Tibial nerve (tissue), 4 donors: ENCODE results near the gene CDKN1B. TPM values are rescaled to one million over a fixed set of nuclear protein-coding genes. Genes with fewer than 3 reads are reported as not detected.

ENCODE experiments used
- DNase-seq, 2 donors: peaks; one replicate each; pipeline ENCODE4 v3.0.0-alpha.2; 2019; ENCODE audit warnings: low spot score in 2 of 2
- H3K27ac ChIP-seq, 4 donors: fragments of 200-600 bp; sonication (generic) in 3 of 4; one replicate each; pipeline ENCODE4 v1.5.1; 2017 to 2019; ENCODE audit warnings: mild to moderate bottlenecking in 1 of 4
- H3K27me3 ChIP-seq, 2 donors: fragments of 200-600 bp; sonication (generic) in 1 of 2; one replicate each; pipeline versions ENCODE4 v1.5.1 to v1.6.0; 2017 to 2019
- H3K36me3 ChIP-seq, 3 donors: fragments of 200-600 bp; sonication (generic); one replicate each; pipeline ENCODE4 v1.5.1; 2018 to 2019
- H3K4me1 ChIP-seq, 4 donors: fragments of 200-600 bp; sonication (generic) in 3 of 4; one replicate each; pipeline ENCODE4 v1.5.1; 2017 to 2019
- H3K4me3 ChIP-seq, 4 donors: fragments of 200-600 bp; sonication (generic) in 3 of 4; one replicate each; pipeline ENCODE4 v1.5.1; 2017 to 2019; ENCODE audit warnings: mild to moderate bottlenecking in 1 of 4, moderate library complexity in 1 of 4
- H3K9me3 ChIP-seq, 4 donors: fragments of 200-600 bp; sonication (generic) in 3 of 4; one replicate each; pipeline ENCODE4 v1.5.1; 2017 to 2019
- EP300 ChIP-seq, 2 donors: sonication (generic); formaldehyde crosslinking; IDR thresholded peaks; one replicate each; pipeline ENCODE4 v1.6.1; 2017; ENCODE audit warnings: antibody characterized with exemption in 2 of 2, mild to moderate bottlenecking in 1 of 2
- POLR2A ChIP-seq, 2 donors: fragments of 450-650 bp; IDR thresholded peaks; one replicate each; pipeline ENCODE4 v1.6.1; 2017; ENCODE audit warnings: antibody characterized with exemption in 2 of 2, mild to moderate bottlenecking in 2 of 2, moderate library complexity in 2 of 2
- whole genome bisulfite sequencing, 2 donors: methylation state at CpG; one replicate each; pipeline ENCODE4 v1.1.5; 2018; 5-methylcytosine and 5-hydroxymethylcytosine counted together
- total RNA-seq, 4 donors: library from RNA; depleted of rRNA; stranded (reverse); fragments of >200 nt; gene quantifications; one replicate each; pipeline ENCODE4 v1.1.0, GENCODE V29; 2016
- TF ChIP-seq, protein P1 (sequence below), 5 experiments: fragments of 200-600 bp in 3 of 5; fragments of 450-650 bp in 2 of 5; sonication (generic) in 3 of 5; IDR thresholded peaks; one replicate each; pipeline ENCODE4 v1.5.1; 2016 to 2019; ENCODE audit warnings: antibody characterized with exemption in 5 of 5, mild to moderate bottlenecking in 3 of 5, moderate library complexity in 2 of 5

CDKN1B gene
- 100 to 1,000 TPM in 3 of 4 donors, 10 to 100 TPM in 1; 77.4 to 142 (median 114) TPM for total RNA-seq

DNA sequence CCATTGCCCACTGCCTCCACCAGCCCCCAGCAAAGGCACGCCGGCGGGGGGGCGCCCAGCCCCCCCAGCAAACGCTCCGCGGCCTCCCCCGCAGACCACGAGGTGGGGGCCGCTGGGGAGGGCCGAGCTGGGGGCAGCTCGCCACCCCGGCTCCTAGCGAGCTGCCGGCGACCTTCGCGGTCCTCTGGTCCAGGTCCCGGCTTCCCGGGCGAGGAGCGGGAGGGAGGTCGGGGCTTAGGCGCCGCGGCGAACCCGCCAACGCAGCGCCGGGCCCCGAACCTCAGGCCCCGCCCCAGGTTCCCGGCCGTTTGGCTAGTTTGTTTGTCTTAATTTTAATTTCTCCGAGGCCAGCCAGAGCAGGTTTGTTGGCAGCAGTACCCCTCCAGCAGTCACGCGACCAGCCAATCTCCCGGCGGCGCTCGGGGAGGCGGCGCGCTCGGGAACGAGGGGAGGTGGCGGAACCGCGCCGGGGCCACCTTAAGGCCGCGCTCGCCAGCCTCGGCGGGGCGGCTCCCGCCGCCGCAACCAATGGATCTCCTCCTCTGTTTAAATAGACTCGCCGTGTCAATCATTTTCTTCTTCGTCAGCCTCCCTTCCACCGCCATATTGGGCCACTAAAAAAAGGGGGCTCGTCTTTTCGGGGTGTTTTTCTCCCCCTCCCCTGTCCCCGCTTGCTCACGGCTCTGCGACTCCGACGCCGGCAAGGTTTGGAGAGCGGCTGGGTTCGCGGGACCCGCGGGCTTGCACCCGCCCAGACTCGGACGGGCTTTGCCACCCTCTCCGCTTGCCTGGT is at the start of gene CDKN1B:
TSS of gene CDKN1B (plus strand) at position 576 of the 793 bp plus-strand sequence. CDS start 472 bp downstream, outside the sequence.
- Histone ChIP-seq H3K27ac (peak within 1 kb of the TSS; percentile 96 to 100 (median 100)), H3K36me3 (peaks cover 0 to 15% (median 0%) of the 10 kb centered on the region in 3 donors), H3K27me3 (no peaks in the 10 kb centered on the region), H3K9me3 (no peaks in the 10 kb centered on the region), H3K4me3 (peak within 1 kb of the TSS; percentile 64 to 96 (median 71)), H3K4me1 (peaks cover 0 to 55% (median 45%) of the 10 kb centered on the region in 4 donors)
- DNase-seq = peak; percentile 86 to 87
- 0 to 1% methylated on average over 49 to 79 of the region's 81 CpGs for WGBS, 2 donors
- TF ChIP-seq EP300 (IDR thresholded peaks at IDR 0.05) (peak in 1 of 2 donors; percentile 94), POLR2A (IDR thresholded peaks at IDR 0.05) (peak; percentile 85 to 88)
- TF ChIP-seq, protein P1, sequence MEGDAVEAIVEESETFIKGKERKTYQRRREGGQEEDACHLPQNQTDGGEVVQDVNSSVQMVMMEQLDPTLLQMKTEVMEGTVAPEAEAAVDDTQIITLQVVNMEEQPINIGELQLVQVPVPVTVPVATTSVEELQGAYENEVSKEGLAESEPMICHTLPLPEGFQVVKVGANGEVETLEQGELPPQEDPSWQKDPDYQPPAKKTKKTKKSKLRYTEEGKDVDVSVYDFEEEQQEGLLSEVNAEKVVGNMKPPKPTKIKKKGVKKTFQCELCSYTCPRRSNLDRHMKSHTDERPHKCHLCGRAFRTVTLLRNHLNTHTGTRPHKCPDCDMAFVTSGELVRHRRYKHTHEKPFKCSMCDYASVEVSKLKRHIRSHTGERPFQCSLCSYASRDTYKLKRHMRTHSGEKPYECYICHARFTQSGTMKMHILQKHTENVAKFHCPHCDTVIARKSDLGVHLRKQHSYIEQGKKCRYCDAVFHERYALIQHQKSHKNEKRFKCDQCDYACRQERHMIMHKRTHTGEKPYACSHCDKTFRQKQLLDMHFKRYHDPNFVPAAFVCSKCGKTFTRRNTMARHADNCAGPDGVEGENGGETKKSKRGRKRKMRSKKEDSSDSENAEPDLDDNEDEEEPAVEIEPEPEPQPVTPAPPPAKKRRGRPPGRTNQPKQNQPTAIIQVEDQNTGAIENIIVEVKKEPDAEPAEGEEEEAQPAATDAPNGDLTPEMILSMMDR (IDR thresholded peaks at IDR 0.05) = peak in 2 of 5 experiments; percentile 20 to 46

DNA sequence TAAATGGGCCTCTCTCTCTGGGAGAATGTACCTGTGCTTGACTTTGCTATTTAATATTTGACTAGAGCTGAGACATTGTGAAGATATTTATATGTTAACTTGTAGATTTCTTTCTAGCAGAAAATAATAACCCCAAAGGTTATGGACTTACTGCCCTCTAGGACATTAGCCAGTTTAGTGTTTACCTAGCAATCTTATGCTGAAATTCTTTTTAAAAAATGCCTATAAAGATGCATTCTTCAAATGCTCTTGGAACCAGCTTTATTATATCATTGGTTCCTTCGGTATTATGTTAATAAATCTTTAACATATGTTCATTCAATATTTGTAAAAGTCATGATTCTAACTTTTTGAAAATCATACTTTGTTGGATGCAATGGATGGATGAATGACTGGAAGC is 49.2 kb upstream of the CDKN1B start:
- 45 to 60% methylated on average over 1 of the region's 1 CpG for WGBS, 2 donors
- H3K36me3 ChIP-seq = no peaks in the 10 kb centered on the region
- H3K4me3 ChIP-seq = no peak overlapping the region
- no peaks in the 10 kb centered on the region for H3K9me3 ChIP-seq
- no peaks in the 10 kb centered on the region for H3K4me1 ChIP-seq
- TF ChIP-seq EP300 (IDR thresholded peaks at IDR 0.05) (no peak), POLR2A (IDR thresholded peaks at IDR 0.05) (no peak)
- TF ChIP-seq, protein P1 (IDR thresholded peaks at IDR 0.05) = no peak
- H3K27me3 ChIP-seq = no peaks in the 10 kb centered on the region
- DNase-seq = no peak
- no peak overlapping the region for H3K27ac ChIP-seq

DNA sequence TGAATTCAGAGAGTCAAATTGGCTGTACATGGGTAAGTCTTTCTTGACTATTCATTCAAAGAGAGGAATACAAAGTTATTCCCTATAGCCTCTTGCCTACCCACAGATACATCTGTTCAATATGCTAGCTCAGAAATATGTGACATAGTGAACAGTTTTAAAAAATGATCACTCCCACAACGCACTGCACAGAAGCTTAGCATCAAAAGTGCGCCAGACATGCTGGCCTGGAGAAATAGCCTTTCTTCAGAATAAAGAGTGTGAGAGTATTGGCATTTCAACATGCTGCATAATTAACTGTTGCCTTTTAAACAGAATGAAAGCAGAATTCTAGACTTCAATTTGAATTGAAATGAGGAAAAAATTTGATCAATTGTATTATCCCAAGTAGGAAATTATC is 48.1 kb upstream of the CDKN1B start:
- Histone ChIP-seq H3K4me1 (no peaks in the 10 kb centered on the region), H3K9me3 (no peaks in the 10 kb centered on the region)

DNA sequence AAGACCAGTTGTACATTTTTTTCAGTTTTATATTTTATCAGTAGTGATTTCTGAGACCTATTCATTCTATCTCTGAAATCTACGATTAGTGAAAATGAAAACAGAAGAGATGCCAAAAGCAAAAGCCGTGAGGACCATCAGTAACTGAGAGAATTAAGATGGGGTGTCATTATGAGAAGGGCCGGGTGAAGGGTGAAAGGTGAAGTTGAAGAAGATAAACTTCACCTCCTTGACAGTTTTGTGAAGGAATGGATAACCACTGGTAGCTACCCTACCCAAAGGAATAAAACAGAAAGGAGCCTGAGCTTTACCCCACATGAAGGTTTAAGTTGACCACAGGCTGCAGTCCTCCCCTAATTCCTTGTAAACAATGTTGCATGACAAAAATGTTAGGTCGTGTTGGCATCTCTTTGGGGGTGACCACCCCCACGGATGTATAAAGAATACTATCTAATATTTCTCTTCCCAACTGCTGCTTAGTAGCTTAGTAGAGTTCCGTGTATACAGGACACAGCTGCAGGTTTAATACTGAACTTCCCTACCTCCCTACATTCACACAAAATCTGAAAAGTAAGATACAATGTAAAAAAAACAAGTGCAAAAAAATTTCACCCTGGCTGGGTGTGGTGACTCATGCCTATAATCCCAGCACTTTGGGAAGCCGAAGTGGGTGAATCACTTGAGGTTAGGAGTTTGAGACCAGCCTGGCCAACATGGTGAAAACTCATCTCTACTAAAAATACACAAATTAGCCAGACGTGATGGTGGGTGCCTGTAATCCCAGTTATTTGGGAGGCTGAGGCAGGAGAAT is 45.1 kb upstream of the CDKN1B start:
- H3K4me1 ChIP-seq = no peaks in the 10 kb centered on the region
- no peaks in the 10 kb centered on the region for H3K9me3 ChIP-seq
- no peak overlapping the region for H3K27ac ChIP-seq
- WGBS, 2 donors = 73 to 74% methylated on average over 8 of the region's 8 CpGs
- TF ChIP-seq, protein P1 (IDR thresholded peaks at IDR 0.05) = no peak
- TF ChIP-seq POLR2A (IDR thresholded peaks at IDR 0.05) (no peak), EP300 (IDR thresholded peaks at IDR 0.05) (no peak)
- H3K36me3 ChIP-seq = no peaks in the 10 kb centered on the region
- H3K4me3 ChIP-seq = no peak overlapping the region
- no peaks in the 10 kb centered on the region for H3K27me3 ChIP-seq
- DNase-seq = no peak

More for the DNA sequence above, 48.1 kb upstream of the CDKN1B start:
- TF ChIP-seq POLR2A (IDR thresholded peaks at IDR 0.05) = no peak
- TF ChIP-seq, protein P1 (IDR thresholded peaks at IDR 0.05) = no peak
- no peak for TF ChIP-seq EP300 (IDR thresholded peaks at IDR 0.05)
- no peak overlapping the region for H3K27ac ChIP-seq
- no peak for DNase-seq
- WGBS, 2 donors = 81 to 86% methylated on average over 2 of the region's 2 CpGs
- no peak overlapping the region for H3K4me3 ChIP-seq
- H3K27me3 ChIP-seq = no peaks in the 10 kb centered on the region
- H3K36me3 ChIP-seq = no peaks in the 10 kb centered on the region
